ENCODE results near the gene AP4B1.

AP4B1 gene

DNA sequence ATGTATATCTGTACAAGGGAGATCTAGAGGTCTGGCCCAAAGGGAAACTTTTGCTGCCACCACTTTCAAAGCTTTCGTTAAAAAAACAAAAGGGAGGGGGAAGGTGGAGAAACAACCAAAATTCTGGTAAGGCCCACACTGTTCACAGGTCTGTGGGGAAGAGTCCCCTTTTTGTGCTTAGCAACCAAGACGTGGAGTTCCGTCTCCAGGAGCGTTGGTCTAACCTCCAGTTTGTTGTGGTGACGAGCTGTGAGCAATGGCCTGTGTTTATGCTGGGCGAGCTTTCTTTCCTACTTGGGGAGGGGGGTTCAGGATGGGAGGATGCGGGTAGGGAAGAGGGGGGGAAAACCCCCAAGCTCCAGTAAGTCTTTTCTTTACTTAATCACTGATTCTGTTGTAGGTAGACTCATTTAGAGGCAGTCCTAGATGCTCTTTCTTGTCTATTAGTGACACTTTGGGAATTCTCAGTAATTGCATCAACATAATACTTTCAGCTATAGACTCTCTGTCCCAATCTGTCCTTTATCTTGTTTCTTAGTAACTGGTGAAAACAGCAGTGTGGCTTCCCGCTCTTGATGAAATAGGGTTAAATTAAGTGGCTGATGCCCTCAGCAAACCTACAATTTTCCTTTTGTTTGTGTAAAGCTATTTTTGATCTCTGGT lies 26.0 kb upstream of the AP4B1 start:
- DNase-seq (ENCODE audit: low spot score): no peak

DNA sequence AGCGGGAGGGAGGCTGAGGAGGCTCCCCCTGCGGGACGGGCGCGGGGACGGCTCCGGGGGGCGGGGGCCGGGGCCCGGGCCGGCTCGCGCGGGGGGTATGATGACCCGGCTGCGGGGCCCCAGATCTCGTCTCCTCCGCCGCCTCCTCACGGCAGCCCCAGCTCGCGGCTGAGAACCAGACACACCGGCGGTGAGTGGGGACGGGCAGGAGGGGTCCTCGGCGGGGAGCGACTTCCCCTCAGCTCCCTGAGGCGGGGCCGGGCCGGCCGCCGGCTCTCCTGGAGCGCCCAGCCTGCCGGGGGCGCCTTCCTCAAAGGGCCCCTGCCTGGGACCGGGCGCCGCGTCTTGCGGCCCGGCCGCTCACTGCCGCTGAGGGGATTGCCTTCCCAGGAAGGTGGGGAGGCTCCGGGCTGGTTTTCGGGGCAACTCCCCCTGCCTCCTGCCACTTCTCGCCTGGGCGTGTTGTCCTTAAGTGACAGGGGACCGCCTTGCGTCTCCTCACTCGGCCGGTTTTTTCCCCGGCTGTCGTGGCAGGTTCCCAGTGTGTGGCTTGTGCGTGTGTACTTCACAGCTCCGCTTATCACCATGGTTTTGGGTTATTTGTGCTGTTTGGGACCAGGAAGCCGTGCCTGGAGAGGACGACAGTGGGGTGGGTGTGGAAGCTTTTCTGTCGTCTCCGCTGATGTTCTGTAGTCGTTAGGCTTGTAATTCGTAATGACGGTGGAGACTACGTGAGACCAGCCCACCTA lies 25.3 kb upstream of the AP4B1 start:
- peak; percentile 29 for DNase-seq (ENCODE audit: low spot score)

- DNase-seq (ENCODE audit: low spot score): peak; percentile 89
Measured at GRCh38 chr1:113928941-113929749, 24.5 kb upstream of the AP4B1 start, which contains the start of gene HIPK1. Gene HIPK1, plus strand, starts transcription at chr1:113929324.

DNA sequence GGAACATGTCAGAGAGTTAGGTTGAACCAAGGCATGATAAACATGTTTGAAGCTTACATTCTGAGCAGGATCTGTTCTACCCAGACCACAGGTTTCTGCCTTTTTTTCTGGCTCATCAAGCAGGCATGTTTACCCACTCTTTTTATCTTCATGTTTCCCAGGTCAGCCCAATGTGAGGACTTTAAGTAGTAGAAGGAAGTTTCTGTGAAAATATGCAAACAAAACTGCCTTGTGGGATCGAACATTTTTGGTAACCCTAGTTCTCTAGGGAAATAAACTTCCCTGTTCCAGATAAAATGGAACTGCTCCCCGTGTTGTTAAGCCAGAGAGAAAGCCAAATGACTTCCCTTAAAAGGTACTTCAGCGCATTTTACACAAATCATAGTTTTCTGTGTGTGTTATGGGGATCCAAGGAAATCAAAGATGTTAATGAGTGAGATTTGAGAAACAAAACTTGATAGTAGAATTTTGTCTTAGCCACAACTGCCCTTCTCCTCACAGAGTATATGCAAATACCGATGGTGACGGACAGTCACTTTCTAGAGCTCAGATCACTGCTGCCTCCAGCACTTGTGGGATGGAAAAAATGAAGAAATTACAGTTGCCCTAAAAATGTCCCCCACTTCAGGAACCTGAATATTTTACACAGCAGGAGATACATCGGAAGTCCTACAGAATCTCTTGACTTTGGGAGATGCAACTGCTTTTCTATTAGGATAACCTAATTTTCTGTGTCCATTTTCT lies 23.8 kb upstream of the AP4B1 start:
- DNase-seq (ENCODE audit: low spot score): no peak

DNA sequence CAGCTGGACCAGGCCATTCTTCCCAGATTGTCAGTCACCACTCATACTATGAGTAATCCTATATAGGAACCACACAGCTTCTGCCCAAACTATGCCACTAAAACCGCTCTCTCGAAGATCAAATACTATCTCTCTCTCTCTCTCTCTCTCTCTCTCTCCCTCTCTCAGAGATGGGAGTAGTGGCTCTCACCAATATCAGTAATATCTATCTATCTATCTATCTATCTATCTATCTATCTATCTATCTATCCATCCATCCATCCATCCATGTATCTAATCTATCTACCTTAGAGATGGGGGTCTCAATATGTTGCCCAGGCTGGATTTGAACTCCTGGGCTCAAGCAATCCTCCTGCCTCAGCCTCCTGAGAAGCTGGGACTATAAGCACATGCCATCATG lies 19.9 kb upstream of the AP4B1 start:
- DNase-seq (ENCODE audit: low spot score): no peak

DNA sequence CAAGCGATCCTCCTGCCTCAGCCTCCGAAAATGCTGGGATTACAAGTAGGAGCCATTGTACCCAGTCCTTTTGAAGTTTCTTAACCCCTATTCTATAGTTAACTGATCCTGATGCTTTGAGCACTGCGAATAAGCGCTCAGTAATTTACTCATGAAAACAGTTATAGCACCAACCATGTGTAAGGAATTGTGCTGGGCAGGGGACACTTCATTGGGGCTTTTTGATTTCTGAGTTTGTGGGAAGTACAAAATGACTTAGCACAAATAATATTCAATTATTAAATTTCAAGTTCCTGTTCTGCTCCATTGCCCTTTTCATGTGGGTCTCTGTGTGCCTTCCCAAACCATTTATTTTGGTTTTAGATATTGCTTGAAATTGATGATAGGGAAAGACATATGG lies 18.4 kb upstream of the AP4B1 start:
- DNase-seq (ENCODE audit: low spot score): no peak

- DNase-seq (ENCODE audit: low spot score): no peak
Measured at GRCh38 chr1:113918243-113918642, 13.6 kb upstream of the AP4B1 start.

DNA sequence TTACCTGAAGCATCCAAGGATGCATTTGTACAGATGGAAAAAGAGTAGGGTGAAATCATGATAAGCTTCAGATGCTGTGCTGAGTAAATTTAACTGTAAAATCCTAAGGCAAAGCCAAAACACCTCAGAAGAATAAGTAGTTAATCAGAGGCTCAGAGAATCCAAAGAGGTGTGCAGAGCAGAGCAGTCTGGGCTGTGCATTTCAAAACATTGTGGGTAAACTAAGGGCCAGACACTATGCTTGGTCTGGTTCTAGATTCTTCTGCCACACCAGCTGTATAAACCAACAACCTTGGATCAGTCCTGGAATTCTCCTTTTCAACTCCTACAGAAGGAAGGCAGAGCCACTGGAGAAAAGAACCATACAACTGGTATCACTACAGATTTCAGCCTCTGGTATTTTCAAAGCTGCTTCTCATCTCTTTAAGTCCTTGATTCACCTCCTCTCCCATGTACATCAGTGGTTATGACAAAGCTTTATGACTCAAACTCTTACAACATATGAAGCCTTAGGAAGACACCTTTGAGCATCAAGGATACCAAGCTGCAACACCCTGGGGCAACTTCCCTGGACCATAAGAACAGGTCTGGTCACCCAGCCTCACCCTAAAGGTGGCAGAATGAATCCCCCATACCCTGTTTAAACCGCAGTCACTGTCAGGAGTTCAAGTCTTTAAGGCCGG lies 12.9 kb upstream of the AP4B1 start:
- no peak for DNase-seq (ENCODE audit: low spot score)

DNA sequence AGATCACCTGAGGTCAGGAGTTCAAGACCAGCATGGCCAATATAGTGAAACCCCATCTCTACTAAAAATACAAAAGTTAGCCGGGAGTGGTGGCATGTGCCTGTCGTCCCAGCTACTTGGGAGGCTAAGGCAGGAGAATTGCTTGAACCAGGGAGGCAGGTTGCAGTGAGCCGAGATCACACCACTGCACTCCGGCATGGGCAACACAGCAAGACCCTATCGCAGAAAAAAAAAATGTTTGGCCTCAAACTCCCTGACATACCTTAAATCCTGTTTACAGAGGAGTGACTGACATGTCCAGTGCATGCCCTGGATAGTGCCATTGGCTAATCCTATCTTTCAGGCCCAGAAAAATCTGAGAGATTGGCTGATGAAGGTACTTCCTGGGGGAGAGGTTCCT lies 12.4 kb upstream of the AP4B1 start:
- DNase-seq (ENCODE audit: low spot score): no peak

DNA sequence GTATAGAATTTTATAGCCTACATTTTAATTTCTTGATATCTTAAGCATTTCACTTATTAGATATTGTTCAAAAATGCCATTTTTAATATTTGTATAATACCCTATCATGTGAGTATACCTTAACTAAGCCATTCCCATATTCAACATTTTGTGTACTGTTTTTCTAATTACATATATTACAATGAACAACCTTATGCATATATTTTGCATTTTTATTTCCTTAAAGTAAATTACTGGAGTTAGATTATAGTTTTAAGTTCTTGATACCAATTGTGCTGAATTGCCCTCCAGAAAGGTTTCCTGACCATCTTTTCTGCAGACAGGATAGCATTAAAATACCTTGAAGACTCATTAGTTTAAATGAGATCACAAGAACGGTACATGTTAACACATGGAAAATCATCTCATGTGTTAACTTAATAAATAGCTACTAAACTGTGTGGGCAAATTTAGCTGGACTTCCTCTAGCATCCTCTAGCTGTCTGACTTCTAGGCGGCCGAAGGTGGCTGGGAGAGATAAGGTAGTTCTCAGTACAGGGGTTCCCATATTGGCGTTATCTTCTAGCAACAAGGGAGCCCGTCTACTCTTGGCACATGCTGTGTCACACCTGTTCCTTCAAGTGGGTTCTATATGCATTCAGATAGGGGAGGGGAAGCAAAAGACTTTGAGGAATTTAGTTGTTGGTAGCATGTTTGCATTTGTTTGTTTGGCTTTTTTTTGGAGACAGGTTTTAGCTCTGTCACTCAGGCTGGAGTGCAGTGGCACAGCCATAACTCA lies 9.5 kb upstream of the AP4B1 start:
- DNase-seq (ENCODE audit: low spot score): no peak

- DNase-seq (ENCODE audit: low spot score): no peak
Measured at GRCh38 chr1:113913312-113913668, 8.7 kb upstream of the AP4B1 start.

GRCh38 chr1:113912594-113913311 lies 8.2 kb upstream of the AP4B1 start:
- DNase-seq (ENCODE audit: low spot score): no peak

- DNase-seq (ENCODE audit: low spot score): peak; percentile 14
Measured at GRCh38 chr1:113905435-113905861, 849 bp upstream of the AP4B1 start.

DNA sequence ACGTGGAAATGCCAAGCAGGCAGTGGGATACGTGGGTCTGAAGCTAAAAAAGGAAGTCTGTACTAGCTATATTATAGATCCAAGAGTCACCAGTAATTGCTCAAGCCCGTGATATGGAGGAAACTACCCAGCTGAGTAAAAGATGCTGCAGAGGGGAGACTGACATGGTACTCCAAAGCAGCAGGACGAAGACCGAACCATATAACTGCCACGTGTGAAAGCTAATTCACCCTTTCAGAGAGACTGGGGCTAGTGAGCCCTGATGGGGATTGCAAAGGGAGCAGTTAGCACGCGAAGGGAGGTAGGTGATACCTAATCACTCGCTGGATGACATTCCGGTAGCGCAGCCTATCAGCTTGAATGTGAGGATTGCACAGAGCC lies 316 bp downstream of the AP4B1 start:
- DNase-seq (ENCODE audit: low spot score): no peak

DNA sequence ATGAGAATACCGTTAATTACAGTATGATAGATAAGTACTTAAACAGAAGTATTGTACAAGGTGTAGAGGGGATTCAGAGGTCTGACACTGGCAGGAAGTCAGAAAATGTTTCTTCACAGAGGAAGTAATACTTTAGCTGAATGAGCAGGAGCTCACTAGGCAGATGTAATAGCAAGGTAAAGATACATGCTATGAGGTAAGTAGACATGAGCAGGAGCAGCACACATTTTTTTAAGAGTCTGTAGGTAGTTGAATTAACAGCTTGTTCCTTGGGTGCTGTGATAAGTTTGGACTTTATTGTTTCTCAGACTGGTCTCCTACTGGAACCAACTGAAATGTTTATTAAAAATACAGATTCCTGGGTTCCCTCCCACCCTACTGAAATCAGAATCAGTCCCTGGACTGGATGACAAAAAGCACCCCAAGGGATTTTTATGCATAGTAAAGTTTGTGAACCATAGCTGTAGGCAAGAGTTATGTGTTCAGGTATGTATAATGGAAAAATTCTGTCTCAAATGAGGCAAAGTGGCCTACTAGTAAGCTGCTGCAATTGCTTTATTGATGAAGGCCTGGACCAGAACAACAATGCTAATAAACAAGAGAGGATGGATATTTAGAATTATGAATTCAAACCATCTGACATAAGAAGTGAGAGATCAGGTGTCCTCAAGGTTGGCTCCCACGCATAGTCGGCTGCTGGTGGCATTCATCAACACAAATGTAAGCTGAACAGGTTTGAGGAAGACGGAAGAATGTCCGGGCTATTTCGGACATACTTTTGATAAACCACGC lies 902 bp downstream of the AP4B1 start:
- no peak for DNase-seq (ENCODE audit: low spot score)

GRCh38 chr1:113901191-113901590 lies 3.4 kb downstream of the AP4B1 start:
- no peak for DNase-seq (ENCODE audit: low spot score)

DNA sequence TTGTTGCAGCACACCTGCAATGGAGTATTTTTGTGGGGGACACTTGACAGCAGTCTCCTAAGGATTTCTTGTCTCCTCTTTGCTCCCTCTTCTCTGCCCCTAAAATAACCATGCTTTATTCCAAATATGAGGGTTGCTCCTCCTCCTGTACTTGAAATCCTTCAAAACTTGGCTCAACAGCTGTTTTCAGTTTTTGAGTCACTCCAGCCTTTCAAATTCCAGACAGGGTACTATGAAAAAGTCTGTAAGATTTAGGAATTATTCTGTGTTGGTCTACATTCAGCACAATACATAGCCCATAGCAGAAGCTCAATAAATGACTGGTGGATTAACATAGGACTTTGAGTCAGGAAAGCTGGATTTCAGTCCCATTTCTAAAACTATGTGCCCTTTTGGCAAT lies 5.5 kb downstream of the AP4B1 start:
- no peak for DNase-seq (ENCODE audit: low spot score)

GRCh38 chr1:113898241-113898814 lies 6.3 kb downstream of the AP4B1 start:
- no peak for DNase-seq (ENCODE audit: low spot score)

DNA sequence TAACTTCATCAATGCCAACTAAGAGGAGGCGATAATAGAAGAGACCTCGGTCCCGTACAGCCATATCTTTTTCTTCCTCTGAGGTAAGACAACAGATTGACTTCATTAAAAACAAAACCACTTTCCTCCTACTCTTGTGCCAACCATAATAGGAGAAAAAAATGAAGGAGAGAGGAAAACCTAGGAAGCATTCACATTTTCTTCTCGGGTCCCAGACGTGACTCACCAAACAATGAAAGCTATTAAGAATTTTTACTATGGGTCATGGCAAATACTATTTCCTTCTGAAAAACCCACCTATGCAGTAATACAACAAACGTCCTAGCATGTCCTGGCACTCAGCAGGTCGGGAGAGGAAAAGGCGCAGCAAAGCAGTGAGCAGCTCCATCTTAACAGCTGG lies 8.6 kb downstream of the AP4B1 start:
- DNase-seq (ENCODE audit: low spot score): no peak
